NOMO-1 treated with DMSO at 0.1 percent for 48 hours (cell line): ENCODE results near the gene C20orf96.

Experiments used
- DNase-seq: peaks from one replicate; lab custom pipeline; 2025; ENCODE audit not compliant: unreplicated experiment; lab: John Stamatoyannopoulos, UW

The C20orf96 gene

GRCh38 chr20:312866-313265 is 22.3 kb upstream of the C20orf96 start:
- no peak for DNase-seq

GRCh38 chr20:312067-312466 is 21.5 kb upstream of the C20orf96 start:
- DNase-seq = peak; percentile 26

GRCh38 chr20:311609-312008 is 21.1 kb upstream of the C20orf96 start:
- DNase-seq = no peak

- DNase-seq = no peak
These were observed 20.1 kb upstream of the C20orf96 start for GRCh38 chr20:310645-311044.

- peak; percentile 87 for DNase-seq
These were observed 19.5 kb upstream of the C20orf96 start for GRCh38 chr20:309841-310644.

- DNase-seq = no peak
These were observed 18.8 kb upstream of the C20orf96 start for GRCh38 chr20:309306-309840.

- DNase-seq = no peak
These were observed 18.0 kb upstream of the C20orf96 start for GRCh38 chr20:308427-309038.

- no peak for DNase-seq
These were observed 15.2 kb upstream of the C20orf96 start for GRCh38 chr20:305745-306144.

GRCh38 chr20:301886-302848 is 11.6 kb upstream of the C20orf96 start:
- DNase-seq = no peak

GRCh38 chr20:300345-300990 is 9.9 kb upstream of the C20orf96 start:
- peak; percentile 60 for DNase-seq

GRCh38 chr20:298776-299391 is 8.3 kb upstream of the C20orf96 start:
- DNase-seq = no peak

- peak; percentile 53 for DNase-seq
These were observed 7.6 kb upstream of the C20orf96 start for GRCh38 chr20:297925-298775.

GRCh38 chr20:297098-297924 is 6.8 kb upstream of the C20orf96 start, which contains the start of gene ZCCHC3:
ZCCHC3 (plus strand) TSS chr20:297570; CDS start chr20:297587, 17 bp downstream.
- DNase-seq = peak; percentile 89

GRCh38 chr20:295804-296203 is 5.3 kb upstream of the C20orf96 start:
- no peak for DNase-seq

- DNase-seq = no peak
These were observed 4.1 kb upstream of the C20orf96 start for GRCh38 chr20:294602-295001.

- no peak for DNase-seq
These were observed 862 bp downstream of the C20orf96 start for GRCh38 chr20:289693-290083.

GRCh38 chr20:288956-289692 is 1.4 kb downstream of the C20orf96 start:
- no peak for DNase-seq

- DNase-seq = no peak
These were observed 4.0 kb downstream of the C20orf96 start for GRCh38 chr20:286508-286907.
